HG03442 (cell line): ENCODE measurements around the gene PLEKHG3.

Source experiments
- ATAC-seq: cut with Tn5 transposase; IDR thresholded peaks from one replicate; pipeline ENCODE4 v1.9.1; 2021; ENCODE audit warnings: mild to moderate bottlenecking, moderate library complexity; ENCODE audit not compliant: unreplicated experiment

Gene PLEKHG3

DNA sequence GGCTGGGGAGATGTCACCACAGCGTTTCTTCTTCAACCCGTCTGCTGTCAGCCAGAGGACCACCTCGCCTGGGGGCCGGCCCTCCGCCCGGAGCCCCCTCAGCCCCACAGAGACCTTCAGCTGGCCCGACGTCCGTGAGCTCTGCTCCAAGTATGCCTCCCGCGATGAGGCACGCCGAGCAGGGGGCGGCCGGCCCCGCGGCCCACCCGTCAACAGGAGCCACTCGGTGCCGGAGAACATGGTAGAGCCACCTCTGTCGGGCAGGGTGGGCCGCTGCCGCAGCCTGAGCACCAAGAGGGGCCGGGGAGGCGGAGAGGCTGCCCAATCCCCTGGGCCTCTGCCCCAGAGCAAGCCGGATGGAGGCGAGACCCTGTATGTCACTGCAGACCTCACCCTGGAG, 38.8 kb downstream of the PLEKHG3 start:
- ATAC-seq, result no peak

DNA sequence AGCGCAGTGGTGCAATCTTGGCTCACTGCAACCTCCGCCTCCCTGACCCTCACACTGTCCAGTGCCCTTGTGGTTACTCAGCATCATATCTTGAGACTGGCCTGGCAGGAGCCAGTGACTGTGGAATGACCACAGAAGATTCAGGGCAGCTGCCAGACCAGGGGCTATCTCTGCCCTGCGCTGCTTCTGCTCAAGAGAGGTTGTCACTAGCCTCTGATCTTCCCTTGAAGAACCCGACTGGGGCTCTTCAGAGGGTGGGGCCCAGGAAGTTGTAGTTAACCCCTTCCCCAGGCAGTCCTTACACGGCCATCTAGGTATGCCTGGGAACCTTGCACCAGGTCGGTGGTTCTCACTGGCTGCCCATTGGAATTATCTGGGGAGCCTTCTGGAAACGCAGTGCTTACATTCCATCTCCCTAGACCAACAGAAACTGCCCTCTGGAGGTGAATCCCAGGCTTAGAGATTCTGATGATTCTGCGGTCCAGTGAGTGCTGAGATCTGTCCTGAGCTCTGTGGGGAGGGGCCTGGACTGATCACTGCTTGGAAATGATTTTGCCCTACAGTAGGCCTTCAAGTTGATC, 41.4 kb downstream of the PLEKHG3 start:
- no peak for ATAC-seq

DNA sequence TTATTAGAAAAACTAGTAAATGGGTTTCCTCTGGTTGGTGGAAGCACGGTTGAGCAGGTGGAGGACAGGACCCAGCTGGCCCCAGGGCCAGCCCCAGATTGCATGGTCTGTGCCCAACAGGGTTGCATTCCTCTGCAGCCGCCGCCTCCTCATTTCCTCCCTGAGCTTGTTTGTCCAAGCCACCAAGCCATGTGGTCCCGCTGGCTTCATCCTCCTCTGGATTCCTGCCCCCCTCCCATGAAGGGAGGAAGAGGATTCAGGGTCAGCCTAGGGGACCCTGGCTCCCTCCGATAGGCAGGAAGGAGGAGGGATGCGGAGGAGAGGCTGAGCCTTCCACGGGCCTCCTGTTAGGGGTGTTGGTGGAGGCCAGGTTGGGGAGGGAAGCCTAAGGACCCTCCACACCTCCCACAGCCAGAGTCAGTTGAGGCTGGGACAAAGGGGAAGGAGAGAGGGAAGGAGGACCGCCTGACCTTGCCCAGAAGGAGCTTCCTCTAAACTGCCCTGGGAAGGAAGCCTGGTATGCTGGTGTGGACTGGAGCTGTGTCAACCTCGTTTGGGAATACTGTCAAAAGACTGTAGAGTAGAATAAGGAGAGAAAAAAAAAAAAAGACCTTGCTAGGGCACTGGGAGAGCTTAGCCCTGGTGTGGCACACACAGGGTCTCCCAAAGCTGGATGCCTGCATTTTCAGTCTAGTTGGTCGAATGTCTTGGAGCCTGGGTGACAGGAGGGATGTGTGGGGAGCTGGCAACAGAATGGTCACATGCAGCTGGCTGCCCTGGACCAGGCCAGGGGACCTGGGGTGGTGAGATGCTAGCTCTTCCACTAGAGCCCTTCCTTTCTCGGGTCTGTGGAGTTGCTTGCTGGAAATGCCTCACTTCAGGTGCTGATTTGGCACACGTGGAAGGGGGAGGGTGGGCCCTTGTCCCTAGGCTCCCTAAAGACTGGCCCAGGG, 42.4 kb downstream of the PLEKHG3 start:
- ATAC-seq, result no peak

DNA sequence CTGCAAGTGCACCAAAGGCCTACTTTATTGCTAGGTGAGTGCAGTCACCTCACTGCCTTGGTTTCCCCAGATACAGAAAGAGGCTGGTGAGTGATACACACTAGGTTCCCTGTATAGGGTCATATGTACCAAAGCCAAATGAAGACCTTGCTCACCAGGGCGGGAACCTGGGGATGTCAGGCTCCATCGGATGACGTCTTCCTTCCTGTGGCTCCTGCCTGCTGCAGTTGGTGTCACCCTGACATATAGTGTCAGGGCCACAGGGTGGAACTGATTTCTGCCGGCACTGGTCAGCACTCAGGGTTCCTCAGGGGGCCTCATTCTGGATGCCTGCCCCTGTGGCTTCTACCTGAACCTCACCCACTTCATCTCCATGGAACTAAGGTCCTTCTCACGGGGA, 43.1 kb downstream of the PLEKHG3 start:
- ATAC-seq, result no peak

DNA sequence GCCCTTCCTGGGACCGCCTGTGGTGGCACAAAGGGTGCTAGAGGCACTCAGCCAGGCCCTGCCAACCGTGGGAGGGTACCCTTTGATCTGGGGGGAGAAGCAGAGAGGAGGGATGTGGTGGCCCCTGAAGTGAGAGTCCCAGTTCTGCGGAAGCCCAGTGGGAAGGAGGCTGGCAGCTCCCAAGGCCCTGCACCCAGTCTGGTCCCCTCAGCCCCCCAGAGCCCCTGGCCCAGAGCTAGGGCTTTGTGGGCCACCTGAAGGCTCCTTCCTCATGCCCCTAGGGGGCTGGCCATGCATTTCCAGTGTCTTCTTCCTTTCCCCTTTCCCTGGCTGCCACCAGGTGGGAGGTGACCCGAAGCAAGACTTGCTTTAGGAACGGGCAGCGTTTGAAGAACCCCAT, 44.3 kb downstream of the PLEKHG3 start:
- no peak for ATAC-seq

DNA sequence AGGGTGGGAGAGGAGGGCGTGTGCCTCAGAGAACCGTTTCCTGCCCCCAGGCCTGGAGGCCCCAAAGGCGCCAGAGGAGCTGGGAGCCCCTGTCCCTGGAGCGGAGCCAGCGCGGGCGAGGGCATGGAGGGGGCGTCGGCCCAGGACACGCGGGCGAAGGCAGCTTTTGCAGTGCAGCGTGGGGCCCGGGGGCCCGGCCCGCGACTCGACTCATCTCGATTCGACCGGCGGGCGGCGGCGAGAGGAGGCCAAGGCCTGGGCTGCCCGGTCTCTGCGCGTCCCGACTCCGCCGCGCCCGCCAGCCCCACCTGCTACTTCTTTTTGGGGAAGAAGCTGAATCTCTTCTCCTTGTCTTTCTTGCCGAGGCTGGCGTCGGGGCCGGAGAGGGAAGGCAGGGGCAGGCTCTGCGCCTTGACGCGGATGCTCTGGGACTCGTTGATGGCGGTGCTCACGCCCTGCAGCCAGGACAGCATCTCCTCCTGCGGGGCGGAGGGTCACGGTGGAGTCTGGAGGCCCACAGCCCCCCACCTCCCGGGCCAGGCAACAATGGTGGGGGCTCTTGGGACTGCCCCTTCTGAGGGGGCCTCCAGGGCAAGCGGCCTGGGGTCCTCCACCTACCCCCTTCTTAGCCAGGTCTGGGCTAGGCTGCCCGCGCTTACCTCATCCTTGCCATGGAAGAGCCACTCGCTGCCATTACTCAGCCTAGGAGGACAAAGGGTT, 44.9 kb downstream of the PLEKHG3 start:
- no peak for ATAC-seq

DNA sequence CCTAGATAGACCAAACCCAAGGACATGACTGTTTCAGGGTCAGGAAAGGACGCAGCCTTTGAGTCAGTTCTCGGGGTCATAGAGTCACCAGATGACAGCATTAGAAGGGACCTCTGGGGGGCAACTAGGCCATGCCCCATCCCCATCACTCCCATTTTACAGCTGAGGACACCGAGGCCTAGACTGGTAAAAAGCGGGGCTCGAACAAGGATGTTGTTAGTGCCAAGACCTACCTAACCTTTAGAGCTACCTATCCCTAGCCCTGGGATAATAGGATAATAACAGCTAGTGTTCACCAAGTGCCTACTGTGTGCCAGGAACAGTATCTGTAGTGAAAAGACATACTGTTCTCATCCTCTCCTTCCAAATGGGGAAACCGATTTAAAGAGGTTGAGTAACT, 48.7 kb downstream of the PLEKHG3 start:
- ATAC-seq, result no peak

DNA sequence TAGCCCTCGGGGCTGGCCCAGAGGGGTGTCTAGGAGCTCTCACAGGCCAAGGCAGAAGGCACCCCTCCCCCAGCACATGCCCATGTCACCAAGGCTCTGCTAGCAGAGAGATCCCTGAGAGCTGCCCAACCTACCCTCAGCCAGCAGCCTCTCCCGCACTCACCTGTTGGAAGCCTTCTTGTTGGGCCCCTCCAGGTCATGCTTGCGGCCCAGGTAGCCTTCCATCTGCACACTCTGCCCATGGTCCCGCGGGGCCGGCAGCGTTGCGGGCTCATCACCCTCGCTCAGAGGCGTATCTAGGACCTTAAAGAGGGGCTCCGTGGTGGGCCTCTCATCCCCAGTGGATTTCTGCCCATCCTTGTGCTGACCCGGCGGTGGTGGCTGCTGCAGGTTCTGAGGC, 49.1 kb downstream of the PLEKHG3 start:
- ATAC-seq, result no peak

DNA sequence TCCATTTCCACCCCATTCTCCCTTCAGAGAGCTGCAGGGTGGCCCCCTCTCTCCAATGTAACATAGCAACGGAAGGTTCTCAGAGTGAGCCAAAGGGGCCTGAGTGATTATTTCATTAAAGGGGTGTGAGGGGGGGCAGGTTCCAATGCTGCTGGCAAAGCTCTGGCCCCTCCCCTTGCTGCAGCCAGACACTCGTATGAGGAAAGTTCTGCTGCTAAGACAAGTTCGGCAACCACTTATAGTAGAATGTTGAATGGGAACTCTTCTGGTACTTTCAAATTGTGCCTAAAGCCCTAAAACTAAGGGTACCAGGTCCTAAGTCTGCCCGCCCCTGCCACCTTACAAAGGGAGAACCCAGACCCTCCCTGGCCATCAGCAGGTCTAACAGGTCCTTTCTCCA, 49.8 kb downstream of the PLEKHG3 start:
- no peak for ATAC-seq

DNA sequence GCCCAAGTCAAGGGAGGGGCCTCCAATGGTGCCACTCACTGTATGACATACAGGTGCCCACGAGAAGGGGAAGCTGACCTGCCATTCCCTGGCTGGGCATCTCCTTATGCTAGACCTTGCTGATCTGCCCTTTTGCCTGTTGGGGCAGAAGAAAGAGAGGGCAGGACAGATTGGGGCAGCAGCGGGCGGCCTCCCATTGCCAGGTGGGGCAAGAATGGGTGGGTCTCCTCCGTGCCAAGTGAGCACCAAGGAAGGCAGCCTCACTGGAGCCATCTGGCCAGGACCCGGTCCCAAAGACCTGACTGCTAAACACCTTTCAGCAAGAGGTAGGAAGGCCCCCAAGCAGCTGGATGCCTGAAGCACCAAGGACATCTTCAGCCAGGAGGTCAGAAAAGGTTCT, 50.5 kb downstream of the PLEKHG3 start:
- no peak for ATAC-seq

DNA sequence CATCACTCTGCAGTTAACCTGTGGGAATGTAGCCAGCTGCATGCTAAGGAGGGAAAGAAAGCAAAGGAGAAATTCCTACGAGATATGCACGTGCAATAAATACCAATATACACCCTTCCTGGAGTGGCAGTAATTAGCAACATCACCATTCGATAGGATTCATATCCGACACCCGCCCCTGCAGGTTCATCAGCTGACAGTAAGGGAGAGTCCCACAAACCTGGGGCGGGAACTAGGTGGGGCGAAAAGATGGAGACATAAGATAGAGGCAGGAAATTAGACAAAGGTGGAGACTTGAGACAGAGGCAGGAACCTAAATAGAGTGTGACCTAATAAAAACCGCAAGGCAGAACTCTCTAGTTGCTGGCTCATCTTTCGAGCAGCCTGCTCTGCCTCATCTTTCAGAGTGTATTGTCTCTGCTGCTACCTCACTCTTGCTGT, 51.6 kb downstream of the PLEKHG3 start:
- ATAC-seq, result no peak

DNA sequence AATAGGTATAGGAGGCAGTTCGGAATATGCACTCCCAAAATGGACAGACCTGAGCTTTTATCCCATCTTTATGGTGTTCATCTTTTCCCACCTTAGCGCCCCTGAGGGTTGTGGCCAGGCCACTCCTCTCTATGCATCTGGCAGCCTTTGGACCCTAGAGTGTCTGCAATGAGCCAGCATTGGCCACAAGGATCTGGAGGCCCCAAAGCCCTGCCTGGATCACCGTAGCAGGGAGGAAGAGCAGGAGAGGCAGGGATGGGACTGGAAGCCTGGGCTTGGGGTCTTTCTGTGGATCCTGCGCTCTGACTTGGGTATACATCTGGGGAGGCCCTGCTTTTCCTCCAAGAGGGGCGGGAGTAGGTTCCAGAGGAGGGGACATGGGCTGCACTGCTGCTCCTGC, 52.5 kb downstream of the PLEKHG3 start:
- ATAC-seq, result no peak

DNA sequence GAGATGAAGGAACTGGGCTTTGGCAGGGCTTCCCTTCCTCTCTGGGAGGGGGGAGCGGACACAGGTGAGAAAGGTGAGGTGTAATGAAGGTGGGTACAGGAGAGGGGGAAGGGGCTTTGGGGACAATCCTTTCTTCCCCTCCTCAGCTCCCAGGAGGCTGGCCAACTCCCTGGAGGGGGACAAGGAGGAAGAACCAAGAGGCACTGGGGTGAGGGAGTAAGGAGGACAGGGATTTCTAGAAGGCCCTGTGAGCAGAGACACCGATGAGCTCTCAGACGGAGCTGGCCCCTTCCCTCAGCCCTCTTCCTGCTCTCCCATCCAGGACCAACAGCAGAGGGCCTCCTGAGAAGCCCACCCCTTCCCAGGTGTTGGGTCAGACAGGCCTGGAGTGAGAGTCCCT, 53.4 kb downstream of the PLEKHG3 start:
- no peak for ATAC-seq

DNA sequence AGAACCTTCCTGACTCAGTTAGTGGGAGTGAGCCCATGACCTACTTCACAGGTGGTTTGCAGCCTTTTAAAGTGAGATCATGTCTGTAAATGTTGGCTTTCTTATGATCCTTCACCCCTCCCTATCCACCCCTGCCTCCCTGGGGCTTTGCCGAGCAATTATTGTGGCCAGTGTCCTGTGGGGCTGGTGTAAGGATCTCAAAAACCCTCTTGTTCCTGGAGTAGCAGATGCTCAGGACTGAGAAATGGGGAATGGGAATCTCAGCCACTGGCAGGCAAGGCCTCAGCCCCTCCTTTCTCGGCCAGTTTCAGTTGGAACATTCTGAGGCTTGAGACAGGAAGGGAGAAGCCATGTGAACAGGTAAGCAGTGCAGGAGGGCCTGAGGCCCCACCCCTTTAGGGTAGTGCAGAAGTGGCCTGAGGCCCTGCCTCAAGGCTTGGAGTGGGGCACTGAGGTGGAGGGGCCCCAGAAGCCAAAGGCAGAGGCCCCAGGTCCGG, 53.8 kb downstream of the PLEKHG3 start:
- ATAC-seq, result no peak

DNA sequence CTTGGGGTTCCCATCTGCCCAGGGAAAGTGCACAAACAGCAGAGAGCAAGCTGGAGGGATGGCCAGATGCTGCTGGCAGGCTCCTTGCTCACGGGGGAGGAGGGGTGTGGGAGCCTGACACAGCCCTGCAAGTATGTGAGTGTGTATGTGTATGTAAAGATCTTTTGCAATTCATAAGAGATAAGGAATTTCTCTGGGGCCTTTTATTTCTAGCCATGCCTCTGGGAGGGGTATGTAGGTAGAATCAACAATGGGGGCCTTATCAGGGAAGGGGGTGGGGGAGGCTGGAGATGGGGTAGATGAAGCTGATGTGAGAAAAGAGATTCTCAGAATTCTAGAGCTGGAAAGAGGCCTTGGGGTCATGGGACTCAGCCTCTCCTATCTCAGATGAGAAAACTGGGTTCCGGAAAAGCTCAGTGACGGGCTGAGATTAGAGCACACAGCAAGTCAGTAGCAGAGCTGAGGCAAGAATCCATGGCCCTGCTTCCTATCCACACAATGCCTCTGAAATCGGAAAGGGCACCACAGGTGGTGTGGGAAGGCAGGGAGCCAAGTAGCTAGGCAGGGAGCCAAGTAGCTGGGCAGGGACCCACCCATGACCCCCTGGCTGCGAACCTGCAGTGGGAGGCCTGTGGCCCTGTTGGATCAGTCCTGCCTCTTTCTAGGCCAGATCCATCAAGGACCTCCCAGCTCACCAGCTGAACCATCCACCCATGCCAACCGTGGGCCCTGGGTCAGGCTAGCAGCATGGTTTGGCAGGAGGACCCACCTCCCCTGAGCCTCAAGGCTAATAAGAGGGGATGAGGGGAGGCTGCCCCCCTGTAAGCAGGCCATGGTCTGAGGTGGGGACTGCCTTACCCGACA, 54.7 kb downstream of the PLEKHG3 start:
- no peak for ATAC-seq

DNA sequence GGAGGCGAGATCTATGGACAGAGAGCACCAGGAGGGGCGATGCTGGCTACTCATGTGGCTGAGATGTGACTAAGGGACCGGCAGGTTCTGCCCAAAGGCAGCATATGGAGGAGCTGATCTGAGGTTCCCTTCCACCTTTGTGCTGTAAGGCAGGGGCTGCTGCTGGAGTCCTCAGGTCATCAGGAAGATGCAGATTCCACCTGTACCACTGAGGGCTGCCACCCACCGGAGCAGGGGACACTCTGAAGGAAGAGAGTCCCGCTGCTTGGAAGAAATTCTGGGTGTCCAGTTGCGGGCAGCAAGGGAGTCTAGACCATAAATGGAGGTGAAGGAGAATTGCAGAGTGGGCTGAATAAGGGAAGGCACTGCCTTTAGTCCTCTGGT, 55.3 kb downstream of the PLEKHG3 start:
- no peak for ATAC-seq

DNA sequence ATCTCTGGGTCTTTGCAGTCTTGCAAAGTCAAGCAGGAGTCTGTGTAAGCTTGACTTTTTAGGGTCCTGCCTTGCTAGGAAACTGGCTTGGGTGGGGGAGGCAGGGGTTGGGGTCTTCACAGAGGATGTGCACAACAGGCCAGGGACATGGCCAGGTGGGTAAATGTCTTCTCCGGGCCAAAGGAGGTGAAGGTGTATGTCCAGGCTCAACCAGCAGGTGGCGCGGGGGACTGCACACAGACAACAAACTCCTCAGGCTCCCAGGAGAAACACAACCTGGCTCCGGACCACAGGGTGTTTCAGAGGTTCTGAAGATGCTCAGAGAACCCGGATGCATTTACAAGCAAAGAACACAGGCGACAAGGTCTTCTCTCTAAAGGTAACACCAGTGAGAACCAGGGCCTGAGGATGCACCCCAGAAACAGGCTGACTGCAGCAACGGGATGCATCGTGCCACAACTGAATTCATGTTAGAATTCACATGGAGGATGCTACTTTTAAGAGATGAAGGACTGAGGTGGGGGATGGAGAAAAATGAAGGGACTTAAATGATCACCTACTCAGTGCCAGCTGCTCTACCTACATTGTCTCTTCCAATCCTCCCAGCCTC, 56.0 kb downstream of the PLEKHG3 start:
- no peak for ATAC-seq

DNA sequence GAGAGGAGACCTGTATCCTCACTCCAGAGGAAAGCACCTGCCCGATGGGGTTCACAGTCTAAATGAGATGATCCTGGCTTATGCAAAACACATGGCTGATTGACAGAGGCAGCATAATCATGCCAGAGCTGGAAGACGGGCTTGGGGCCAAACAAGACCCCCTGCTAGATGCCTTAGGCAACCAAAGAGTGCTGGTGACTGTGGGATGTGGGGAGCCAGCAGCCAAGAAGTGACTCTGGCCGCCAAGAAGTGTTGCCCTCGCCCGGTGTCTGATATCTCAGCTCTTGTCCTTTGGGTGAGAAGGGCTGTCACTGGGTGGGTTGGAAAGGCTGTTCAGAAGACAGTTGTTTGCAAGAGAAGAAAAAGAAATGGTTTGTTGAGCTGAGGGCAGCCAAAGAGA, 56.7 kb downstream of the PLEKHG3 start:
- no peak for ATAC-seq

DNA sequence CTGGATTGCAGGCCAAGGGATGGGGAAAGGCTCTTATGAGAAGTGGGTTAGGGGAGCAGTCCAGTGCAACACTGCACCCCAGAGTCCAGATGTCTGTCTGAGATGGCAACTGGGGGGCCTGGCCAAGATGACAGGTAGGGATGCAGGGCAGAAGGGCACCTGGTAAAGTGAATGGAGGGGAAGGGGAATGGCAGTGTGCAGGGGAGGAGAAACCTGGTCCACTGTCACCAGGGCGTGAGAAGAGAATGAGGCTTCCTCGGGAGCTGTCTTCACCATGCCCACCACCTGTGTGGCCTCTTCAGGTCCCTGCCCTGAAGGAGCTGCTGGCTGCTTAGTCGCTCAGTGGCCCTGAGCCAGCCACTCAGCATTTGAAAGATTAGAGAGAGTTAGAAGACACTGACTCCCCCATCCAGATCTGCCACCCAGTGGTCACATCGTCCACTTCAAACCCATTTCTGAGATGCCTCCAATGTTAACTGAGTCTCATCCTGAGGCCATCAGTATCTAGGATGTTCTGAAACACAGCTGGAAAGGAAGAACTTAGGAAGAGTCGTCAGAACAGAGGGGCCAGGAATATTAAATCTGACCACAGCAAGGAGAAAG, 57.3 kb downstream of the PLEKHG3 start:
- no peak for ATAC-seq
